SIG-M5 (cell line): ENCODE measurements around the gene LRRC72.

ENCODE experiments used
- DNase-seq: peaks from one replicate; lab custom pipeline; 2025; lab: John Stamatoyannopoulos, UW

LRRC72 gene

GRCh38 chr7:16627236-16627635 is 100.6 kb downstream of the LRRC72 start:
- DNase-seq: no peak

GRCh38 chr7:16630654-16631053 is 104.0 kb downstream of the LRRC72 start:
- no peak for DNase-seq
